Testis (tissue), 5 donors: ENCODE measurements around the gene COPG2. TPM values are rescaled to one million over a fixed set of nuclear protein-coding genes. Genes with fewer than 3 reads are reported as not detected.

Source experiments
- DNase-seq: peaks from one replicate; pipeline ENCODE4 v3.0.0-alpha.2; 2019
- H3K27ac ChIP-seq, 2 donors: fragments of 200-600 bp; sonication (generic); one replicate each; pipeline ENCODE4 v1.5.1; 2019
- H3K27me3 ChIP-seq: fragments of 200-600 bp; sonication (generic); one replicate; pipeline ENCODE4 v1.5.1; 2019
- H3K36me3 ChIP-seq: fragments of 200-600 bp; sonication (generic); one replicate; pipeline ENCODE4 v1.5.1; 2017; ENCODE audit warnings: low read depth; ENCODE audit errors: missing control alignments
- H3K4me1 ChIP-seq: fragments of 200-600 bp; sonication (generic); one replicate; pipeline ENCODE4 v1.5.1; 2019
- H3K4me3 ChIP-seq, 2 donors: fragments of 200-600 bp; sonication (generic); one replicate each; pipeline ENCODE4 v1.5.1; 2017 to 2019
- H3K9me3 ChIP-seq: fragments of 200-600 bp; sonication (generic); one replicate; pipeline ENCODE4 v1.5.1; 2017
- POLR2A ChIP-seq: fragments of 450-650 bp; IDR thresholded peaks from one replicate; pipeline ENCODE4 v1.6.1; 2017; ENCODE audit warnings: antibody characterized with exemption, mild to moderate bottlenecking, moderate library complexity
- WGBS, 2 donors: methylation state at CpG; one replicate each; pipeline ENCODE4 v1.1.5; 2018; 5-methylcytosine and 5-hydroxymethylcytosine counted together
- intact Hi-C: fragments of 100-400 bp; cut with DNase I; formaldehyde crosslinking; loops from one replicate; pipeline ENCODE4 v1.15.1; 2023; ENCODE audit warnings: low total_unique reads
- long read RNA-seq, 2 donors: transcript quantifications; one replicate each; lab custom pipeline, GENCODE V29; 2026
- polyA plus RNA-seq: library from polyadenylated mRNA; stranded (reverse); fragments of 350-450 nt; fragmentation: Illumina TruSeq; extraction: RNeasy Lipid Tissue Mini Kit (QIAGEN cat#74804); gene quantifications from one replicate; pipeline ENCODE4 v1.2.3, GENCODE V29; 2014; ENCODE audit warnings: low read depth, low replicate concordance; ENCODE audit not compliant: insufficient read depth
- total RNA-seq, 2 donors: library from RNA; depleted of rRNA; stranded (reverse); fragments of >200 nt; gene quantifications; one replicate each; pipeline ENCODE4 v1.2.3, GENCODE V29; 2016
- TF ChIP-seq, protein P1 (sequence below), 3 experiments: fragments of 450-650 bp in 2 of 3; fragments of 200-600 bp in 1 of 3; sonication (generic) in 1 of 3; IDR thresholded peaks; one replicate each; pipeline ENCODE4 v1.5.1; 2016 to 2019; ENCODE audit warnings: antibody characterized with exemption in 3 of 3, mild to moderate bottlenecking in 2 of 3, moderate library complexity in 1 of 3

COPG2 gene, protein sequence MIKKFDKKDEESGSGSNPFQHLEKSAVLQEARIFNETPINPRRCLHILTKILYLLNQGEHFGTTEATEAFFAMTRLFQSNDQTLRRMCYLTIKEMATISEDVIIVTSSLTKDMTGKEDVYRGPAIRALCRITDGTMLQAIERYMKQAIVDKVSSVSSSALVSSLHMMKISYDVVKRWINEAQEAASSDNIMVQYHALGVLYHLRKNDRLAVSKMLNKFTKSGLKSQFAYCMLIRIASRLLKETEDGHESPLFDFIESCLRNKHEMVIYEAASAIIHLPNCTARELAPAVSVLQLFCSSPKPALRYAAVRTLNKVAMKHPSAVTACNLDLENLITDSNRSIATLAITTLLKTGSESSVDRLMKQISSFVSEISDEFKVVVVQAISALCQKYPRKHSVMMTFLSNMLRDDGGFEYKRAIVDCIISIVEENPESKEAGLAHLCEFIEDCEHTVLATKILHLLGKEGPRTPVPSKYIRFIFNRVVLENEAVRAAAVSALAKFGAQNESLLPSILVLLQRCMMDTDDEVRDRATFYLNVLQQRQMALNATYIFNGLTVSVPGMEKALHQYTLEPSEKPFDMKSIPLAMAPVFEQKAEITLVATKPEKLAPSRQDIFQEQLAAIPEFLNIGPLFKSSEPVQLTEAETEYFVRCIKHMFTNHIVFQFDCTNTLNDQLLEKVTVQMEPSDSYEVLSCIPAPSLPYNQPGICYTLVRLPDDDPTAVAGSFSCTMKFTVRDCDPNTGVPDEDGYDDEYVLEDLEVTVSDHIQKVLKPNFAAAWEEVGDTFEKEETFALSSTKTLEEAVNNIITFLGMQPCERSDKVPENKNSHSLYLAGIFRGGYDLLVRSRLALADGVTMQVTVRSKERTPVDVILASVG
- total RNA-seq (10 to 100 TPM; 41.8 to 51.0 TPM), polyA plus RNA-seq (44.2 TPM)
- long read RNA-seq, donor 1, transcript COPG2-201 (20 exons, 3,073 nt), result major isoform, 7 of 14 reads
- long read RNA-seq, donor 1, transcript COPG2-202 (24 exons, 3,134 nt), result major isoform, 7 of 14 reads
- long read RNA-seq, donor 1, partial matches to known transcripts, result 0 of 14 reads
- long read RNA-seq, donor 1, other reads (novel, unspliced or antisense), result 0 of 14 reads
- long read RNA-seq, donor 2, transcript COPG2-202 (24 exons, 3,134 nt), result major isoform, 9 of 11 reads
- long read RNA-seq, donor 2, partial matches to known transcripts, result 0 of 11 reads
- long read RNA-seq, donor 2, other reads (novel, unspliced or antisense), result 0 of 11 reads

DNA sequence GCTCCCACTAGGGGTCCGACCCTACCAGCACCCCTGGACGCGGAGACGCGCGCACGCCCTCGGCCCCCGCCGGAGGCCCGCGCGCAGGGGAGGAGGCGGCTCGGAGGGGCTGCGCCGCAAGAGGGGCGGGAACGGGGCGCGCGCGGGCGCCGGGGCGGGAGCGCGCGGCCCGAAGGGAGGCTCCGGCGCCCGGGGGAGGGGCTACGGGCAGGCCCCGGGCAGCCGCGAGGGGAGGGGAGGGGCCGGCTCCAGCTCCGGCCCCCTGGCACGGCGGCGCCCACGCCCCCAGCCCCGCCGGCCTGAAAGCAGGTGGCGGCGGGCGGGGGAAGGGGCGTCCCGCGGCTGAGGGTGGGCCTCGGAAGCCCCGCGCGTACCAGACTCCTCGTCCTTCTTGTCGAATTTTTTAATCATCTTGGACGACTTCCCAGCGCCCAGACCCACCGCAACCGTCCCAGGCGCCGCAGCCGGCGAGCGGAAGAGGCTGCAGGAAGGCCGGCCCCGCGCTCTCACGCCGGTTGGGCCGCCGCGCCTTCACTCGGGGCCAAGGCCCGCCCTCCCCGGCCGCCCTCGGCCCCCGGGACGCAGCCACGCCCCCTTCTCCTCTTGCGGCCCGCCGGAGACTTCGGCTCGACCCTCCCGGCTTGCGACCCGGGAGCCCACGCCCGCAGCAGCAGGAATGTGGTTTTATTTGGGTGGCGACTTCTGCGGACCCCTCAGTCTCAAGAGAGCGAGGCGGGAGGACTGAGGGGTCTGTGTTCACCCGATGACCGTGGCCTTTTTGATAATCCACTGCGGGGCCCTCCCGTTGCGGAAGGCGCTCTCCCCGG is at the start of gene COPG2:
TSS of gene COPG2 (minus strand) at position 491 of the 827 bp plus-strand sequence. CDS start at position 411, 80 bp downstream.
- WGBS, 2 donors, result 0% methylated on average over 1 to 55 of the region's 103 CpGs
- Histone ChIP-seq H3K27me3 (no peaks in the 10 kb centered on the region), H3K27ac (peak within 1 kb of the TSS; percentile 87 to 91), H3K9me3 (no peaks in the 10 kb centered on the region), H3K4me1 (no peaks in the 10 kb centered on the region), H3K4me3 (peak within 1 kb of the TSS; percentile 69 to 89), H3K36me3 (no peaks in the 10 kb centered on the region)
- intact Hi-C loops, result no loop called here
- peak; percentile 90 for DNase-seq
- TF ChIP-seq POLR2A, result no peak
- TF ChIP-seq, protein P1, sequence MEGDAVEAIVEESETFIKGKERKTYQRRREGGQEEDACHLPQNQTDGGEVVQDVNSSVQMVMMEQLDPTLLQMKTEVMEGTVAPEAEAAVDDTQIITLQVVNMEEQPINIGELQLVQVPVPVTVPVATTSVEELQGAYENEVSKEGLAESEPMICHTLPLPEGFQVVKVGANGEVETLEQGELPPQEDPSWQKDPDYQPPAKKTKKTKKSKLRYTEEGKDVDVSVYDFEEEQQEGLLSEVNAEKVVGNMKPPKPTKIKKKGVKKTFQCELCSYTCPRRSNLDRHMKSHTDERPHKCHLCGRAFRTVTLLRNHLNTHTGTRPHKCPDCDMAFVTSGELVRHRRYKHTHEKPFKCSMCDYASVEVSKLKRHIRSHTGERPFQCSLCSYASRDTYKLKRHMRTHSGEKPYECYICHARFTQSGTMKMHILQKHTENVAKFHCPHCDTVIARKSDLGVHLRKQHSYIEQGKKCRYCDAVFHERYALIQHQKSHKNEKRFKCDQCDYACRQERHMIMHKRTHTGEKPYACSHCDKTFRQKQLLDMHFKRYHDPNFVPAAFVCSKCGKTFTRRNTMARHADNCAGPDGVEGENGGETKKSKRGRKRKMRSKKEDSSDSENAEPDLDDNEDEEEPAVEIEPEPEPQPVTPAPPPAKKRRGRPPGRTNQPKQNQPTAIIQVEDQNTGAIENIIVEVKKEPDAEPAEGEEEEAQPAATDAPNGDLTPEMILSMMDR (IDR thresholded peaks at IDR 0.05), result no peak

DNA sequence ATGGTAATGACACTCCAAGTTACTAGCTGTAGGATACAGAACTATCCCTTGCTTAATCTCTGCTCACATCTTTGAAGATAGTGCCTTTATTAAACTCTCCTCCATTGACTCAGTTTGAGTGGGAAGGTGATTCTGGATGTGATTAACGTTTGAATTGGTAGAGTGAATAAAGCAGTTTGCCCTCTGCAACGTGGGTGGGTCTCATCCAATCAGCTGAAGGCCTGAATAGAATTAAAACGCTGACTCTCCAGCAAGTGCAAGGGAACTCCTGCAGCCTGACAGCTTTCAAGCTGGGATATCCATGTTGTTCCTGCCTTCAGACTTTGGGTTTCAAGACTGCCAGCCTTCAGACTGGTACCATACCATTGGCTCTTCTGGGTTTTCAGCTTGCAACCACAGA is 43.9 kb upstream of the COPG2 start:
- no peaks in the 10 kb centered on the region for H3K4me1 ChIP-seq
- H3K4me3 ChIP-seq, result no peak overlapping the region
- no peaks in the 10 kb centered on the region for H3K27me3 ChIP-seq
- no peaks in the 10 kb centered on the region for H3K36me3 ChIP-seq
- no peak for DNase-seq
- H3K9me3 ChIP-seq, result no peaks in the 10 kb centered on the region
- no peak overlapping the region for H3K27ac ChIP-seq
- intact Hi-C loops, result no loop called here
- TF ChIP-seq, protein P1 (IDR thresholded peaks at IDR 0.05), result no peak
- TF ChIP-seq POLR2A, result no peak
- 44 to 55% methylated on average over 3 of the region's 3 CpGs for WGBS, 2 donors

DNA sequence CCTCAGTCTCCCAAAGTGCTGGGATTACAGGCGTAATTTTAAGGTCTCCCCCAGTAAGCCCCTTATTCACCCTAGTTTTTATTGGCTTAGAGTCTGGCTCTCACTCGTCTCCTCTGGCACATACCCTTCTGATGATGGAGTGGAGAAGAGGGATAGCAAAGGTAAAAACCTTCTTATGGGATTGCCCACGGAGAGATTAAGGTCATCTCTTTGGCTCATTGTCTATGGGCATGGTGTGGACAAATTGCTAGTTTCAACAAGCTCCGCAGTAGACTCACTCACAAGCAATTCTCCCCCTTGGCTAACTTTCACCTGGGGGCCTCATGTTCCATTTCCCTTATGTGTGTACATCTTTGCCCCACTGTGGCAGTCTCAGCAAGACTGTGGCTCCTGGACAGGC is 40.2 kb upstream of the COPG2 start:
- no peak for TF ChIP-seq POLR2A
- TF ChIP-seq, protein P1 (IDR thresholded peaks at IDR 0.05), result no peak
- H3K27ac ChIP-seq, result no peak overlapping the region
- no peaks in the 10 kb centered on the region for H3K9me3 ChIP-seq
- H3K27me3 ChIP-seq, result no peaks in the 10 kb centered on the region
- intact Hi-C loops, result no loop called here
- H3K36me3 ChIP-seq, result no peaks in the 10 kb centered on the region
- 89 to 91% methylated on average over 4 of the region's 4 CpGs for WGBS, 2 donors
- no peaks in the 10 kb centered on the region for H3K4me1 ChIP-seq
- no peak for DNase-seq
- H3K4me3 ChIP-seq, result no peak overlapping the region

DNA sequence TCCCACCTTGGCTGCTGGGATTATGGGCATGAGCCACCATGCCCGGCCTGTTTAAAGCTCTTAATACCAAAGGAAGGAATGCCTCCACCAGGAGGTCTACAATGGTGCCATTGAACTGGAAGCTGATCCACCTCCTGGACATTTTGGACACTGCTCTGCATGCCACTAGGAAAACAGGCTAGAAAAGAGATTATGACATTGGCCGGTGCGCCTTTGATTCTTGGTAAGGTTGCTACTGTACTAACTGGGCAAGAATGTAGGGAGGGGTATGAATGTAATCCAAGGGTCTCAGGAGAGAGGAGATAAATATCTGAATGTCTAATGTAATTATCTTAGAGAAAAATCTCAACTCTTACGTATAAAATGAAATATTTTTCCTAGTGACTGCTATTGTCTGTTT is 39.5 kb upstream of the COPG2 start:
- TF ChIP-seq, protein P1 (IDR thresholded peaks at IDR 0.05), result no peak
- no peak for TF ChIP-seq POLR2A
- Histone ChIP-seq H3K27ac (no peak overlapping the region), H3K4me3 (no peak overlapping the region), H3K4me1 (no peaks in the 10 kb centered on the region), H3K27me3 (no peaks in the 10 kb centered on the region), H3K36me3 (no peaks in the 10 kb centered on the region), H3K9me3 (no peaks in the 10 kb centered on the region)
- intact Hi-C loops, result no loop called here
- WGBS, 2 donors, result 89 to 94% methylated on average over 4 of the region's 4 CpGs
- DNase-seq, result no peak
